ENCODE data around the gene GRB2.
"Not testable (repeated sequence)": the region's sequence is repeated elsewhere in the genome, so short reads cannot be mapped to it uniquely, and the experiment has no call there.

GRB2 gene

DNA sequence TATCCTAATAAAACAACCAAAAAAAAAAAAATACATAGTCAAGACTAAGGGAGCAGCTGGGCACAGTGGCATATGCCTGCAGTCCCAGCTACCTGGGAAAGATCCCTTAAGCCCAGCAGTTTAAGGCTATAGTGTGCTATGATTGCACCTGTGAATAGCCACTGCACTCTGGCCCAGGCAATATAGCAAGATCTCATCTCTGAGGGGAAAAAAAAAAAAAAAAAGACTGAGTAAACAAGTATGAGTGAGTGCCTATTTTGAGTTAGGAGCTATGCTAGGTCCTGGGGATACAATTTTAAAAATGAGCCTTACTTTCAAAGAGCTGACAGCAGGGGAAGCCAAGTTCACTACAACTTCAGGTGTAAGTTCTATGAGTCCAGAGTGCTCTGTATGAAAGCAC lies 55.4 kb downstream of the GRB2 start:
- H3K4me1 ChIP-seq: peaks cover 25% of the 10 kb centered on the region
- TF ChIP-seq CTCF (IDR thresholded peaks at IDR 0.05): no peak

GRCh38 chr17:75349589-75349988 lies 55.9 kb downstream of the GRB2 start:
- no peak overlapping the region for H3K9ac ChIP-seq
- peaks cover 25% of the 10 kb centered on the region for H3K4me1 ChIP-seq
- H3K4me2 ChIP-seq (ENCODE audit: low read length): no peak overlapping the region
- no peaks in the 10 kb centered on the region for H3K9me3 ChIP-seq (ENCODE audit: control insufficient read depth, low read length)
- no peaks in the 10 kb centered on the region for H3K27me3 ChIP-seq (ENCODE audit: control insufficient read depth, insufficient read depth, low read length)
- no peaks in the 10 kb centered on the region for H3K36me3 ChIP-seq (ENCODE audit: control insufficient read depth, insufficient read depth, low read length)
- H3K4me3 ChIP-seq (ENCODE audit: low read depth, low read length): no peak overlapping the region
- TF ChIP-seq CTCF (IDR thresholded peaks at IDR 0.05): no peak
- H2AFZ ChIP-seq: no peak overlapping the region
- peaks cover 55% of the 10 kb centered on the region for H3K79me2 ChIP-seq
- H3K27ac ChIP-seq: no peak overlapping the region

More for the DNA sequence above, 55.4 kb downstream of the GRB2 start:
- Histone ChIP-seq H3K79me2 (peaks cover 55% of the 10 kb centered on the region), H3K9ac (no peak overlapping the region), H3K9me3 (ENCODE audit: control insufficient read depth, low read length) (no peaks in the 10 kb centered on the region), H3K4me3 (ENCODE audit: low read depth, low read length) (no peak overlapping the region), H3K27ac (no peak overlapping the region), H2AFZ (no peak overlapping the region), H3K4me2 (ENCODE audit: low read length) (no peak overlapping the region), H3K27me3 (ENCODE audit: control insufficient read depth, insufficient read depth, low read length) (no peaks in the 10 kb centered on the region), H3K36me3 (ENCODE audit: control insufficient read depth, insufficient read depth, low read length) (no peaks in the 10 kb centered on the region)

DNA sequence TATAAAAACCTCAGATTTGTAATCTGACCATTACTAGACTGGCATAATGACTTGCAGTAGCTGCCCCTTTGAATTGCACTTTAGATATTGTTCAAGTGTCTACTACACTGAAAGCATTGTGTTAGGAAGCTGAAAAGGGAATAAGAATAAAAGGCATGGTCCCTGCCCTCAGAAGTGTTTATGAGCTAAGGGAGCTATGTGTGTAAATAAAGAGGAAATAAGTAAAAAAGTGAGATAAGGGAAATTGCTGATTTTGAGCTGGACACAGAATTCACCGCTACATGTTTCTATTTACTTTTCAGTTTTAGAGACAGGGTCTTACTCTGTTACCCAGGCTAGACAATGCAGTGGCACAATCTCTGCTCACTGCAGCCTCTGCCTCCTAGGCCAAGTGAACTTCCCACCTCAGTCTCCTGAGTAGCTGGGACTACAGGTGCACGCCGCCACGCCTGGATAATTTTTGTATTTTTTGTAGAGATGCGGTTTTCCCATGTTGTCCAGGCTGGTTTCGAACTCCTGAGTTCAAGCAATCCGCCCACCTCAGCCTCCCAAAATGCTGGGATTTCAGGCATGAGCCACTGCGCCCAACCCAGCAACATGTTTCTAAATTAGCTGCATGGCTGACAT lies 57.0 kb downstream of the GRB2 start:
- Histone ChIP-seq H3K4me1 (peaks cover 27% of the 10 kb centered on the region), H3K79me2 (peaks cover 56% of the 10 kb centered on the region), H3K4me2 (ENCODE audit: low read length) (no peak overlapping the region), H3K4me3 (ENCODE audit: low read depth, low read length) (no peak overlapping the region), H3K27ac (no peak overlapping the region), H2AFZ (no peak overlapping the region), H3K27me3 (ENCODE audit: control insufficient read depth, insufficient read depth, low read length) (no peaks in the 10 kb centered on the region), H3K9ac (no peak overlapping the region), H3K36me3 (ENCODE audit: control insufficient read depth, insufficient read depth, low read length) (no peaks in the 10 kb centered on the region), H3K9me3 (ENCODE audit: control insufficient read depth, low read length) (no peaks in the 10 kb centered on the region)
- TF ChIP-seq CTCF (IDR thresholded peaks at IDR 0.05): no peak

- H3K79me2 ChIP-seq: peaks cover 53% of the 10 kb centered on the region
- no peak overlapping the region for H3K4me3 ChIP-seq (ENCODE audit: low read depth, low read length)
- H2AFZ ChIP-seq: no peak overlapping the region
- no peak overlapping the region for H3K27ac ChIP-seq
- H3K27me3 ChIP-seq (ENCODE audit: control insufficient read depth, insufficient read depth, low read length): no peaks in the 10 kb centered on the region
- no peak overlapping the region for H3K4me2 ChIP-seq (ENCODE audit: low read length)
- no peak for TF ChIP-seq CTCF (IDR thresholded peaks at IDR 0.05)
- no peak overlapping the region for H3K9ac ChIP-seq
- peaks cover 22% of the 10 kb centered on the region for H3K4me1 ChIP-seq
- no peaks in the 10 kb centered on the region for H3K9me3 ChIP-seq (ENCODE audit: control insufficient read depth, low read length)
- H3K36me3 ChIP-seq (ENCODE audit: control insufficient read depth, insufficient read depth, low read length): no peaks in the 10 kb centered on the region
Measured at GRCh38 chr17:75346906-75347305, 58.6 kb downstream of the GRB2 start.

- H3K36me3 ChIP-seq (ENCODE audit: control insufficient read depth, insufficient read depth, low read length); H3K9me3 ChIP-seq (ENCODE audit: control insufficient read depth, low read length); H3K4me2 ChIP-seq (ENCODE audit: low read length); H3K9ac ChIP-seq; H2AFZ ChIP-seq; H3K27ac ChIP-seq; H3K27me3 ChIP-seq (ENCODE audit: control insufficient read depth, insufficient read depth, low read length); H3K4me3 ChIP-seq (ENCODE audit: low read depth, low read length): not testable (repeated sequence)
- H3K4me1 ChIP-seq: peaks cover 22% of the 10 kb centered on the region
- peaks cover 58% of the 10 kb centered on the region for H3K79me2 ChIP-seq
Measured at GRCh38 chr17:75346368-75346767, 59.1 kb downstream of the GRB2 start.
